Bronchial epithelial cell (primary cell): ENCODE results near the gene DENND5B. TPM values are rescaled to one million over a fixed set of nuclear protein-coding genes. Genes with fewer than 3 reads are reported as not detected.

Source experiments
- DNase-seq: peaks from one replicate; pipeline ENCODE4 v3.0.0-alpha.2; 2010; ENCODE audit warnings: low read depth
- FAIRE-seq: peaks from 2 replicates; lab custom pipeline; 2011; peaks lifted over from hg19 to GRCh38; lab: Jason Lieb, UNC
- H3K27me3 ChIP-seq: 2 replicates; pipeline ENCODE4 v1.5.1; 2011; ENCODE audit warnings: low read length; ENCODE audit not compliant: control insufficient read depth, insufficient read depth
- H3K36me3 ChIP-seq: 2 replicates; pipeline ENCODE4 v1.5.1; 2011; ENCODE audit warnings: low read length; ENCODE audit not compliant: control insufficient read depth, insufficient read depth
- H3K4me3 ChIP-seq: 2 replicates; pipeline ENCODE4 v1.5.1; 2011; ENCODE audit warnings: mild to moderate bottlenecking, low read depth, low read length, control low read depth
- total RNA-seq: library from RNA; depleted of rRNA; stranded (reverse); fragments of >200 nt; gene quantifications from 2 replicates; pipeline ENCODE4 v1.2.1, GENCODE V29; 2014
- TF ChIP-seq, protein P1 (sequence below): IDR thresholded peaks from 2 replicates; pipeline ENCODE4 v1.5.1; 2011; ENCODE audit warnings: mild to moderate bottlenecking, moderate library complexity, low read length, control low read depth, inconsistent platforms; ENCODE audit not compliant: insufficient read depth, severe bottlenecking

Gene DENND5B
- total RNA-seq, 1 donor from 2014 or later = 4.7 TPM

DNA sequence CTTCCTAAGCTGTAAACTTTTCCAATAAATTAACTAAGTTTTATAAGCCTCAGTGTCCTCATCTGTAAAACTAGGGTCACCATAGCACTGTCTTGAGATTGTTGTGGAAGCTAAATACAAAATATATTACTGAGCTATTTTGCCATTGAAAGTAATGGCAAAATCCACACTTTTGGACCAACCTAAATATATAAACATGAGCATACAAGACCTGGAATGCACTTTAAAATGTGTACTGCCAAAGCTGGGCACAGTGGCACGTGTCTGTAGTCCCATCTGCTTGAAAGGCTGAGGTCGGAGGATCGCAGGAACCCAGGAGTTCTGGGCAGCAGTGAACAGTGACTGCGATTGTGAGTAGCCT is 235.2 kb downstream of the DENND5B start:
- DNase-seq = no peak
- Histone ChIP-seq H3K4me3 (no peak overlapping the region), H3K36me3 (no peaks in the 10 kb centered on the region), H3K27me3 (no peaks in the 10 kb centered on the region)
- FAIRE-seq = no peak
- TF ChIP-seq, protein P1, sequence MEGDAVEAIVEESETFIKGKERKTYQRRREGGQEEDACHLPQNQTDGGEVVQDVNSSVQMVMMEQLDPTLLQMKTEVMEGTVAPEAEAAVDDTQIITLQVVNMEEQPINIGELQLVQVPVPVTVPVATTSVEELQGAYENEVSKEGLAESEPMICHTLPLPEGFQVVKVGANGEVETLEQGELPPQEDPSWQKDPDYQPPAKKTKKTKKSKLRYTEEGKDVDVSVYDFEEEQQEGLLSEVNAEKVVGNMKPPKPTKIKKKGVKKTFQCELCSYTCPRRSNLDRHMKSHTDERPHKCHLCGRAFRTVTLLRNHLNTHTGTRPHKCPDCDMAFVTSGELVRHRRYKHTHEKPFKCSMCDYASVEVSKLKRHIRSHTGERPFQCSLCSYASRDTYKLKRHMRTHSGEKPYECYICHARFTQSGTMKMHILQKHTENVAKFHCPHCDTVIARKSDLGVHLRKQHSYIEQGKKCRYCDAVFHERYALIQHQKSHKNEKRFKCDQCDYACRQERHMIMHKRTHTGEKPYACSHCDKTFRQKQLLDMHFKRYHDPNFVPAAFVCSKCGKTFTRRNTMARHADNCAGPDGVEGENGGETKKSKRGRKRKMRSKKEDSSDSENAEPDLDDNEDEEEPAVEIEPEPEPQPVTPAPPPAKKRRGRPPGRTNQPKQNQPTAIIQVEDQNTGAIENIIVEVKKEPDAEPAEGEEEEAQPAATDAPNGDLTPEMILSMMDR = no peak

DNA sequence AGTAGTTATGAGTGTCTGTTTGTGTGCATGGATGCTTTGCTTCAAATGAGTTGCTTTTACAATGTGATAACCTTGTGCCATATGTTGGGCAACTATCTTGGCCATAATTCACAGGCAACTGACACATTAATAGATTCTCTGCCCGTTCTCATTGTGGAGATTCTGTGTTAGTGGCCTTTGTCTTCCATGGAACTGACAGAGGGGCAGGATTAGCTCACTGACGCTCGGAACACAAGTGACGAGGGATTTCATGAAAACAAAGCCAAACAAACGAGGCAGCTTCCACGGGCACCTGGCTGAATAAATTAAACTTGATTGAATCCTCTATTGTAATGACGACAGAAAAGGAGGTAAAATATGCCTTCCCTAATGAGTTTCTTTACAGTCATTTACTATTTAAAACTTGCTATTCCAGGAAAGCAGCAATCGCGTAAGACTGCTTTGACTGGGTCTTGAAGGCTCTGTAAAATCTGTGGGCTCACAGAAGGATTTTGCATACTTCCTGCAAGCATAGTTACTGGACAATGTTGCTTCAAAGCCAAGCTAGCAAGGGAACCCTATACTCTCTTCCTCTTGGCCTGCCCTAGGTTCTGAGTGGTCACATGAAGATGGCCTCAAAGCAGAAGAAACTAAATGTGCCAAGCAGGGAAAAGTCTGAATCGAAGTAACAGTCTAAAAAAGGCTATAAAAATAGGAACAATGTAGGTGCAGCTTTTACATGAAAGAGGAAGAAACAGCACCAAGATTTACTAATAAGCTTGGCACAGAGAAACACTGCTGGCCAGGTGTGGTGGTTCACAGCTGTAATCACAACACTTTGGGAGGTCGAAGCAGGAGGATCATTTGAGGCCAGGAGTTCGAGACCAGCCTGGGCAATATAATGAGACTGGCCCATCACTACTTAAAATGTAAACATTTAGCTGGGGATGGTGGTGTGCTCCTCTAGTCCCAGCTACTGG is 236.9 kb downstream of the DENND5B start:
- no peaks in the 10 kb centered on the region for H3K36me3 ChIP-seq
- TF ChIP-seq, protein P1 = no peak
- H3K4me3 ChIP-seq = no peak overlapping the region
- H3K27me3 ChIP-seq = no peaks in the 10 kb centered on the region
- FAIRE-seq (no peak), DNase-seq (no peak)

DNA sequence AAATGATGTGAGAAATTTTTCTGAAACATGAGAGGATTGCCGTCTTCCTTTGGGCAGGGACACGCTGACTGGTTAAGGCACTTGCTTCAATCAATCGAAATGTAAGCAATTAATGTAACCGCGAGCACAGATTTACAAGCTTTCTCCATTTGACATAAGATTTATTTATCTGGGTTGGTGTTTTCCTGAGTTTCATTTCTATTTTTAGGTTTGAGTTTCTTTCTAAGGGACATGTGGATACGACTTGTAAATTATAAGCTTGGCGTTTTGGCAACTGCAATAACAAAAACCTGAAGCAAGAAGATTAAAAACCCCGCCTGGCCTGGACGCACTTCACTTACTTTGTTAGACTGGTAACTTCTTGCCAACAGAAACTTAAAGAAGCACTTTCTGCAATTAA is 244.7 kb downstream of the DENND5B start:
- DNase-seq = no peak
- H3K4me3 ChIP-seq = no peak overlapping the region
- no peak for FAIRE-seq
- H3K36me3 ChIP-seq = no peaks in the 10 kb centered on the region
- H3K27me3 ChIP-seq = no peaks in the 10 kb centered on the region
- TF ChIP-seq, protein P1 = no peak

DNA sequence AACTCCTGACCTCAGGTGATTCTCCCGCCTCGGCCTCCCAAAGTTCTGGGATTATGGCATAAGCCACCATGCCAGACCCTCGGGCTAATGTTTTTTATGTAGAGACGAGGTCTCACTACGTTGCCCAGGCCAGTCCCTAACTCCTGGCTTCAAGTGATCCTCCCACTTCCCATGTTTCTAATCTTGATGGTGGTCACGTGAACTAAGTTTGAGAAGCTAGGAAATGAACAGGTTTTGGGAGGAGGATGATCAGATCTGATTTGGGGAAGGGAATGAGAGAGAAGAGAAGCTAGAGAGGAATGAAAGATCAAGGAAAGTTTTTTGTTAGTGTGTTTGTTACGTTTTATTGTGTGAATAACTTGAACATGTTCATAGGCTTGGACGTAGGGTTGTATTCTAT is 247.8 kb downstream of the DENND5B start:
- Histone ChIP-seq H3K36me3 (no peaks in the 10 kb centered on the region), H3K27me3 (no peaks in the 10 kb centered on the region), H3K4me3 (no peak overlapping the region)
- DNase-seq (no peak), FAIRE-seq (no peak)
- TF ChIP-seq, protein P1 = no peak

DNA sequence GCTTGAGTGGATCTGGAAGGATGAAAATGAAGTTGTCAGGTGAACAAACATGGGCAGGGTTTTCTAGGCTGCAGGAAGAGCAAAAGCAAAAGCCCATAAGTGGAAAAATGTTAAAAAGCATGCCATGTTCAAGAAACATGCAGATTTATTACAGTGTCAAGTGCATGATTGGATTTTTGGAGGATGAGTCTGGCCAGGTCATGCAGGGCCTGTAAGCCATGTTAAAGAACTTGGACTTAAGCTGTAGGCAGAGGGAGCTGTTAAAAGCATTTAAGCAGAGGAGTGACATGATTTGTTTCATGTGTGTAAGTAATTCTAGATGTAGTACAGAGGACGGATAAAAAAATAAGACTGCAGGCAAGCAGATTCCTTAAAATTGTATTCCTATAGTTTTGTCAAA is 248.7 kb downstream of the DENND5B start:
- FAIRE-seq = no peak
- DNase-seq = no peak

More for the DNA sequence above, 248.7 kb downstream of the DENND5B start:
- Histone ChIP-seq H3K27me3 (no peaks in the 10 kb centered on the region), H3K4me3 (no peak overlapping the region), H3K36me3 (no peaks in the 10 kb centered on the region)
- TF ChIP-seq, protein P1 = no peak
